ENCODE measurements around the gene ALK.

Gene ALK

DNA sequence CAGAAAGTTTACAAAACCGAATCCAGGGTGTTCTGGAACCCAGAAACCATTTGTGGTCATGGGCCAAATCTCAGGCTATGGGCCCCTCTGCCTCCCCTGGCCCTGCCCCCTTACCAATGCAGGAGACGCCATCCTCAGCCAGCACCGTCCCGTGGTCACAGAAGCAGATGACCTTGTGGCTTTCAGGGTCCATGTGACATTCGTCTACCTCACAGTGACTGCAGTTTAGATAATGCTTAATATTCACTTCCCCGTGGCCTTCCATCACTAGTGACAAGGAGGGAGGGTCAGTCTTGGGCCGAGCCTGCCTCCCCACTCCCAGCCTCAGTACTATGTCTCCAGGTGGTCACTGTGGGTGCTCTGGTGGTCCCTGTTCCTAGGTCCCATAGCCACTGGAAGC, 694.6 kb downstream of the ALK start:
- DNase-seq (ENCODE audit: low read depth, low spot score) = no peak

DNA sequence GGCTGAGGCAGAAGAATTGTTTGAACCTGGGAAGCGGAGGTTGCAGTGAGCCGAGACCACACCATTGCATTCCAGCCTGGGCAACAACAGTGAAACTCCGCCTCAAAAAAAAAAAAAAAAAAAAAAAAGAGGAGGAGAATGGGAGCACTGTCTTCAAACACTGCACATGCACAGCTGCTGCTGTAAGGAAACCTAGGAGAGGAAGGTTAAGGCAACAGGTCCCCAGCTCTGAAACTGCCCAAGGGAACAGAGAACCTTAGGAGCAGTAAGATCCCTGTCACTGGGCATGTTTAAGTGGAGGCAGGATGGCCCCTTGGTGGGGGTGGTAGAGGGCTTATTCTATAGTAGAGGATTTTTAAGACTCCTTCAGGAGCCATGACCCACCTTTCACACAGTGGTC, 695.0 kb downstream of the ALK start:
- DNase-seq (ENCODE audit: low read depth, low spot score) = no peak

DNA sequence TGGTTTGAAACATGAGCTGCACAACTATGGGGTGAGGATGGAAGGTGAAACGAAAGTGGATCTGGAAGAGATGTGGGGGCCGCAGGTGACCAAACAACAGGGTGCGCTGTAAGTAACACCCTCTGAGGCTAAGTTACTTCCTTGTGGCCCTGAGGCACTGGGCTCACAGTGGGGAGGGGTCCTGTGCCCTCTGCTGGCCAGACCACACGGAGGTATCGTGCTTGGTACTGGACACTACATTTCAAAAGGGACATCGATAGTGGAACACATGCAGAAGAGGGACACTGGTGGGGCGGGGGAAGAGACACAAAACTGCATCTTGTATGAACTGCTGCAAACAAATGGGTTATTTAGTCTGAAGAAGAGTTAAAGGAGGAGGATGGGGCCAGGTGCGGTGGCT, 695.6 kb downstream of the ALK start:
- DNase-seq (ENCODE audit: low read depth, low spot score) = no peak

DNA sequence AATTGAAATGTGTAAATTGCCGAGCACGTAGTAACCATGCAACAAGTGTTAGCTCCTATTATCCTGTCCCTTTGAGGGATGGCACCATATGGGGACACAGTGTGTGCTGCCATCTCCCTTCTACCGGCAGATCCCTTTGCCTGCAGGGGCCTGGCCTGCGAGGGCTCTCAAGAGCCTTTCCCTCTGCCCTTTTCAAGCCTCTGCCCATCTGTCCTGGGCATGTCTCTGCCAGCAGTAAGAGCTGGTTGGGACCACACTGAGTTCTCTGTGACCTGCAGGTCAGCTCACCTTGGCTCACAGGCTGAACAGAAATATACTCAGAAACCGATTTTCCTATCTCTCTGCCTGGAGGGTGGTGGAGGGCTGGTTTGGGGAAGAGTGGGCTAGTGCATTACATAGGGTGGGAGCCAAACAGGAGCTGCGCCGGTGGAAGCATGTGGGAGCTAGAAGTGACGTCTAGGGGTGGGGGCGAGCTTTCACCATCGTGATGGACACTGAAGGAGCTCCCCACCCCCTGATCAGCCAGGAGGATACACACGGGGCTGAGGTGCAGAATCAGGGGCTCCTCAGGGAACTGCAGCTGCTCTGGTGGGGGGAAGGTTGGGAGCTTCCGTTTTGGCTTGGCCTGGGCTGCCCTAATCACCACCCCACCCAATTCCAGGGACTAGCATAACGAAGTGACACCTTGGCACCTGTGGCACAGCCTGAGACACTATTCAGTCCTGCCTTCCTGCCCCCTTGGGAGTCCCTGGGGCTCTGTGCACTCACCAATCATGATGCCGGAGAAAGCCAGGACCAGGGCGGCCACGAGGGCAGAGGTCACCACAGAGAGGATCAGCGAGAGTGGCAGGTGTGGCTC, 696.5 kb downstream of the ALK start:
- DNase-seq (ENCODE audit: low read depth, low spot score) = no peak

DNA sequence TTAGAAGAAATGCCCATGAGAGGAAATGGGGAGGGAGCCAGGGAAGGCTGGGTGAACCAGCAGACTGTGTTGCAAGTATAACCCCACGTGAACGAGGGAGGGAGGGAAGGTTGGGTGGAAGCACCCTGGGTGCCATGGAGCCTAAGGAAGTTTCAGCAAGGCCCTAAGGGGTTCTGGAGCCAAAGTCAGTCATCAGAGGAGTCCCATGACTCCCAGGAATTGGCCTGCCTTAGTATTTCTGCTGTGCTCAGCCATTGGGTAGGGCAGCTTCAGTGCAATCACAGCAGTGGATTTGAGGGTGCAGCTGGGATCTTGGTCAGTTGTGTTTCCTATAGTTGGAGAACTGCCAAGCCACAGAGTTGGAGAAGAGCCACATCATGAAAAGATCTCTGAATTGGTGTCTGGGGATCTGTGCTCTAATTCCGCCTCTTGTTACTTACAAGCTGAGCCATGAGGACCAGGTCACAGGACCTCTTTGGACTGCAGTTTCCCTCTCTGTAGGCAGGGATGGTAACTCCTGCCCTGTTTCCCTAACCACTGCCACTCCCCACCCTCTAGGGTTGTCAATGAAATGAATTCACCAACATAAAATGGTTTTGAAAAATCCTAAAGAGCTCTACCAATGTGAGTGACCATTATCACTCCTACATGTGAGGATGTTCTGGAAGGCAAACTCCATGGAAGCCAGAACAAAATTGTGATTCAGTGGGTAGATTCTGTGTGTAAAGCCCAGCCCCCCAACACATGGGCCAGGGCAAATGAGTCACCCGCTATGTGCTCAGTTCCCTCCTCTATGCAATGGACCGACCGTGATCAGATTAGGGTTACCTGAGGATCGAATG, 697.3 kb downstream of the ALK start:
- DNase-seq (ENCODE audit: low read depth, low spot score) = no peak

DNA sequence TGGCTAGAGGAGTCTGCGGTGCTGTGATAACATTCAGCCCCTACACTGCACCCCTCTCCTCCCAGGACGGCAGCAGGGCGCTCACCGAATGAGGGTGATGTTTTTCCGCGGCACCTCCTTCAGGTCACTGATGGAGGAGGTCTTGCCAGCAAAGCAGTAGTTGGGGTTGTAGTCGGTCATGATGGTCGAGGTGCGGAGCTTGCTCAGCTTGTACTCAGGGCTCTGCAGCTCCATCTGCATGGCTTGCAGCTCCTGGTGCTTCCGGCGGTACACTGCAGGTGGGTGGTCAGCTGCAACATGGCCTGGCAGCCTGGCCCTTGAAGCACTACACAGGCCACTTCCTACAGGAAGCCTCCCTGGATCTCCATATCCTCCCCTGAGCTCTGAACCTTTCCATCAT, 698.1 kb downstream of the ALK start:
- DNase-seq (ENCODE audit: low read depth, low spot score) = no peak

DNA sequence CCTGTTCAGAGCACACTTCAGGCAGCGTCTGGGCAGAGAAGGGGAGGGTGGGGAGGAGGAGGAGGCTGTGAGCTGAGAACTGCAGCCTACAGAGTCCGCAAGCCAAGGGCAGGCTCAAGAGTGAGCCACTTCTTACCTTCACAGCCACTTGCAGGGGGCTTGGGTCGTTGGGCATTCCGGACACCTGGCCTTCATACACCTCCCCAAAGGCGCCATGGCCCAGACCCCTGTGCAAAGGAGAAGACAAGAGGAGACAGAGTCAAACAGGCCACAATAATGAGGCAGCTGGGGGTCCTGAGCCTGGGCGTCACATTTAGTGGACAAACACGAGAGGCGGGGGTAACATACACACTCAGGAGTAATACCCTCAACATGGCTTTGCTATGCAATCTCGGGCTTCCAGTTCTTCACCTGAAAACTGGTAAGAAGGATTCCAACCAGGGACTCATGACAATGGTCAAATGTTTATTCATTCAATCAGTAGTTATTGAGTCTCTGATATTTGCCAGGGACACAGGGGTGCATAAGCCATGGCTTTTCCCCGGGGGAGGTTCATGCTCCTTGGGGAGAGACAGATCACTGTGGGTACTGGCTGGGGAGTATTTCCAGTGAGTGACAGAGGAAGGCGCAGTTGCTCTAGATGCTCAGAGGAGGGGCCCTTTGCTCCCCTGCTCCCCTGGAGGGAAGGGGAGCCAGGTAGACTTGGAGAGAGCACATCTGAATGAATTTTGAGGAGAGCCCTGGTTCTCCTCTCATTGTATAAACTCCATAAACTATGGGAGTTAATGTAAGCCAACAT, 698.8 kb downstream of the ALK start:
- no peak for DNase-seq (ENCODE audit: low read depth, low spot score)

DNA sequence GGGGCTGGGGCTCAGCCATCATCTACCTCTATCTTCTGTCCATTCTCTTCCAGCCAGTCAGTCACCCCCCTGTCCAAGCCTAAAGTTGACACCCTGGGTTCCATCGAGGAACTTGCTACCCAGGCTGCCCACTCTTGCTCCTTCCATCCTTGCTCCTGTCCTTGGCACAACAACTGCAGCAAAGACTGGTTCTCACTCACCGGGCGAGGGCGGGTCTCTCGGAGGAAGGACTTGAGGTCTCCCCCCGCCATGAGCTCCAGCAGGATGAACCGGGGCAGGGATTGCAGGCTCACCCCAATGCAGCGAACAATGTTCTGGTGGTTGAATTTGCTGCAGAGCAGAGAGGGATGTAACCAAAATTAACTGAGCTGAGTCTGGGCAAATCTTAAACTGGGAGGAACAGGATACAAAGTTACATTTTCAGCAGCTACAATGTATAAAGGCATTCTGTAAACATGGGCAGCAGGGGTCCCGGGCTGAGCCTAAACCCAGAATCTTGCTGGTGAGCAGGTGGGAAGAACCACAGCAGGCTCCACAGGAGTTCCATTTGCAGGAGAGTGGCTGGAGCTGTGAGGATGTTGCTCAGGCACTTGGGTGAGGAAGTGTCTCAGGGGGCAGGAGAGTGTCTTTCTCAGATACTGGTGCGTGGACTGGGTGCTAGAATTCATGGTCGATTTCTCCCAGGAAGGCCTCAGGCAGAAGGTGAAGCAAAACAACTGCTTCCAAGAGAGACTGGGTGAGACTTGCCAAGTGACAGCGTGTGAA, 700.7 kb downstream of the ALK start:
- no peak for DNase-seq (ENCODE audit: low read depth, low spot score)

DNA sequence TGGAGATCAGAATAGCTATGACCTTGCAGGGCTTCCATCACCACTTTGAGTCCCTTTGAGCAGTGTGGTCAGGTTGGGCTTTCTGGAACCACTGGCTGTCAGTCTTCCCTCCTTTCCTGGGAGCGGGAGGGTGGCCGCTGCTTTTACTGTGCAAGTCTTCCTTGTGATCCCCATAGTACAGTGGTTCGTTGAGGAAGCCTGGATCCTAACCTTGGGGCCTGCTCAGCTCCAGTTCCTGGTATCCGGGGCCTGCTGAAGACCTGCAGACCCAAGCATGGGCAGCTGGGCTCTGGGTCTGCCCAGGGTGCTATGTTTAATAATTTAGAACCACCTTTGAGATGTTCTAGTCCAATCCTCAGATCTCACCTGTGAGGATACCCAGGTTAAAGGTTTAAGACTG, 702.0 kb downstream of the ALK start:
- no peak for DNase-seq (ENCODE audit: low read depth, low spot score)

DNA sequence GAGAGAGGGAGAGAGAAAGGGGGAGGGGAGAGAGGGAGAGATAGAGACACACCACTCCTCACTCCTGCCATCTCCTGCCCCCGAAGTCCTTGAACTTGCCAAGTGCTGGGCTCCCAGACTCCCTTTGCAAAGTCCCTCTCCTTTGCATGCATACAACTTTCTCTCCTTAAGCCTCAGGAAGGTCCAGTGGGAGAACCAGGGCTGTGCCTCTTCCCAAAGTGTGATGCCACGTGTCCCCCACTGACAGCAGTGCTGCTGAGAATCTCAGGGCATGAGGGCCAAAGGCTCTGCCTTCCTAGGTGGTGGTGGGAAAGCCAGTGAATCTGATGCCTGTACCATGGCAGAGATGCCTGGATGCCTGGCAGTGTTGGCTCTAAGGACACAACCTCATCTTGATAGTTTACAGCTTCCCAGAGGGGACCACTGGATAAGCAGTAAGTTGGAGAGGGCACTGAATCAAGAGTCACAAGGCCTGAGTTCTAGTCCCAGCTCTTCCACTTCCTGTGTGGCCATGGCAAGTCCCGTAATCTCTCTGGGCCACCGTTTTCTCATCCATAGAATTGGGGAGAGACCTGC, 702.7 kb downstream of the ALK start:
- DNase-seq (ENCODE audit: low read depth, low spot score) = no peak

DNA sequence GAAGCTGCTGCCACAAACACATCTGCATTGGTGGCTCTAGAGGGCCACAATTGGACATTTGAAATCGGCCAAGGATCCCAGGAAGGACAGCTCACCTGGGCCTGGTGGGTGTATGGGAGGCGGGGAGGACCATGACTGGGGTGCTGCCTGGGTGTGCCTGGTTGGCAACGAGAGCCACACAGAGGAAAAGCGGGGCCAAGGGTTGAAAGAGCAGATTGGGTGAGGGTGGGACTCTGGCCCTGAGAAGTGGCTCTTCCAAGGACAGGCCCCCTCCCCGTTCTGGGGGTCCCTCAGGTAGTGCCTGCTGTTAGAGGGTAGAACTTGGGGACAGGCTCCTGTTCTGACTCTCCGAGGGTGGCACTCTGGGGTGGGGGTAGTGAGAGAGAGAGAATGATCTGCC, 703.3 kb downstream of the ALK start:
- no peak for DNase-seq (ENCODE audit: low read depth, low spot score)

DNA sequence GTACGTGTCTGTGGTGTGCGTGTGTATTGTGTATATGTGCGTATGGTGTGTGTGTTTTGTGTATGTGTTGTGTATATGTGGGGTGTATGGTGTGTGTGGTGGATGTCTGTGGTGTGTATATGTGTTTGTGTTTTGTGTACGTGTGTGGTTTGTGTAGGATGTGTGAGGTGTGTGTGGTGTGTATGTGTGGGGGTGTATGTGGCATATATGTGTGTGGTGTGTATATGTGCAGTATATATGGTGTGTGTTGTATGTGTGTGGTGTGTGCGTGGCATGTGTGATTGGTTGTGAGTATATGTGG, 704.8 kb downstream of the ALK start:
- no peak for DNase-seq (ENCODE audit: low read depth, low spot score)

DNA sequence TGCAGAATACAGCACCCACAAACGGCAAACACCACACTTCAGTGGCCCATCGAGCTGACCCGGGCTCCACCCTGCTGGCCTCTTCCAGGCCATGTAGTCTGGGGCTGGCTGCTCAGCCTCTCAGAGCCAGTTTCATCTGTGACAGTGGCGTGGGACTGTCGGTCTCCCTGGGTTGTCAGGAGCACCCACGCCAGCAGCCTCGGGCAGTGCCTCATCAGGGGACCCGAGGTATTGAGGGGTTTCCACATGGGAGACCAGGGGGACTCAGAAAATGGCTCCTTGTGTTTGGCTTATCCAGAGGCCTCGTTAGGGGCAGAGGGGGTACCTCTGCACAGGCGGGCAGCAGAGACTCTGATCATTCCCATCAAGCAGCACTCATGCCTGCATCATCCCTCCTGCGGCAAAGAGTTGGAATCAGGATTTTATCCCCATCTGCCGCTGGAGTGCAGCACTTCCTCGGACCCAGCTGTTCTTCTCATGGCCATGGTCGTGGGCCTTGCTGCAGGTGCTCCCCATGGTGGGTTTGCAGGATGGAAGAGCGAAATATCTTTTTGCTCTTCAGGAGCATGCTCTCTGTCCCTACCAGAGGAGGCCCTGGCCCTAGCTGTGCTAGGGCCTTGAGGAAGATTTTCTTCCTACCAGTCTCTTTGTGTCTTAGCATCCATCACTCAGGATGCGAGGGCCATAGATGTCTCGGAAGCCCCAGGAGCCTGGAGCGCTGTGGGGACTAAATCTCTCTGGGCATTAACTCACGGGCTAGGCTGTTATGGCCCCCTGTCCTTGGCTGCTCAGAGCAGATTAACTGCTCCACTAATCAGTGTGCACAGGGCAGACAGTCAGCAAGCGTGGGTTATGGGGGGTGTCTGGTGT, 705.4 kb downstream of the ALK start:
- DNase-seq (ENCODE audit: low read depth, low spot score) = no peak

DNA sequence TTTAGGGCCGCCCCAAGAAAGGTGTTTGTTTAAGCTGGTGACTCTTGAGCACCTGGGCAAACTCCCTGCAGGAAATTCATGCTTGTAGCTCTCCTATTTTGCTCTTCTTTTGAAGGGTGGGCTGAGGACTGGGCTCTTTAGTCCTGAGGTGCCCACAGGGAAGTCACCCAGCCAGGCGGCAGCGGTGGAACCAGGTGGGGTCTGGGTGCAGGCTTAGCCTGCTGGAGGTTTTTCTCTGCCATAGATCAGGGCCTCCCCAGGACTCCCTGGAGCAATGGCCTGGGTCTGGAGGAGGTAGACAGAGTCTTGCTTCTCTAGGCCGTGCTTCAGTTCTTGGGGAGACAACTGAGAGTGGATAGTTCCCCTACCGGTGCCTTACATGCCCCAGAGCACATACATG, 706.3 kb downstream of the ALK start:
- no peak for DNase-seq (ENCODE audit: low read depth, low spot score)

DNA sequence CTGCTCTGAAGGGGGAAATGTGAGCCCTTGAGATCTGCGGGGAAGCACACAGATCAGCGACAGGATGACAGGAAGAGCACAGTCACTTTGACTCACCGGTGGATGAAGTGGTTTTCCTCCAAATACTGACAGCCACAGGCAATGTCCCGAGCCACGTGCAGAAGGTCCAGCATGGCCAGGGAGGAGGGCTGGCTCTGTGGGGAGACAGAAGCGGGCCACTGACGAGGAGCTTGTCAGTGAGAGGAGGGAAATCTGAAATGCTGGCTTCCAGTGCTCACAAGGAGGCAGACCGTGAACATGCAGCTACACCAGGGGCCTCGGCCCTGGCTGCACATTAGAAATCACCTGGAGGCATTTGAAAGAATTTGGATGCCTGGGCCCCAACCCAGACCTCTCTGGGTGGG, 707.5 kb downstream of the ALK start:
- DNase-seq (ENCODE audit: low read depth, low spot score) = no peak

DNA sequence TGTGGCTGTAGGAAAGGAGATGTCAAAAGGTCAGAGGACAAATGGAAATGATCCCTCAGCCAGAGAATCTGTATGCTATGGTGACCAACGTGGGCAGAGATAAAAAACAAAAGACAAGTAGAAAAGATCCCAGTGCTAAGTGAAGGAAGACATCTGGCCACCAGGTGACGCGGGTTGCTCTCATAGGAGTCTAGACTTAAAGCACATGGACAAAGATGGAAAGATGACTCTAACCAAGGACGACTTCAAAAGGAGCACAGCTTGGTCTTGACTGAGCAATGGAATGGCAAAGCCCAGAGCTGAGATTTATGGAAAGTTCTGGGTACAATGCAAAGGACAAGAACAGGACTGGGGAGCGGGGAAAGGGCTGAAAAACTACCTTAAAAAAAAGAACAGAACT, 709.4 kb downstream of the ALK start:
- no peak for DNase-seq (ENCODE audit: low read depth, low spot score)

DNA sequence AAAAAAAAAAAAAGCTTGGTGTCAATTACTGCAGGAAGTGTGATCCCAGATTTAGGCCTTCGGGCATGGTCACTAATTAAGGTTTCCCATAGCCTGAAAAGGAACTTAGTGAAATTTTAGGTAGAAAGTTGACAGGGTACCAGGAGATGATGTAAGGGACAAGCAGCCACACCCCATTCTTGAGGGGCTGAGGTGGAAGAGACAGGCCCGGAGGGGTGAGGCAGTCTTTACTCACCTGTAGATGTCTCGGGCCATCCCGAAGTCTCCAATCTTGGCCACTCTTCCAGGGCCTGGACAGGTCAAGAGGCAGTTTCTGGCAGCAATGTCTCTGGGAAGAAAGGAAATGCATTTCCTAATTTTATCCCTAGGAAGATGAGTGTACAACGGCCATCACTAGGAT, 711.8 kb downstream of the ALK start:
- DNase-seq (ENCODE audit: low read depth, low spot score) = no peak

DNA sequence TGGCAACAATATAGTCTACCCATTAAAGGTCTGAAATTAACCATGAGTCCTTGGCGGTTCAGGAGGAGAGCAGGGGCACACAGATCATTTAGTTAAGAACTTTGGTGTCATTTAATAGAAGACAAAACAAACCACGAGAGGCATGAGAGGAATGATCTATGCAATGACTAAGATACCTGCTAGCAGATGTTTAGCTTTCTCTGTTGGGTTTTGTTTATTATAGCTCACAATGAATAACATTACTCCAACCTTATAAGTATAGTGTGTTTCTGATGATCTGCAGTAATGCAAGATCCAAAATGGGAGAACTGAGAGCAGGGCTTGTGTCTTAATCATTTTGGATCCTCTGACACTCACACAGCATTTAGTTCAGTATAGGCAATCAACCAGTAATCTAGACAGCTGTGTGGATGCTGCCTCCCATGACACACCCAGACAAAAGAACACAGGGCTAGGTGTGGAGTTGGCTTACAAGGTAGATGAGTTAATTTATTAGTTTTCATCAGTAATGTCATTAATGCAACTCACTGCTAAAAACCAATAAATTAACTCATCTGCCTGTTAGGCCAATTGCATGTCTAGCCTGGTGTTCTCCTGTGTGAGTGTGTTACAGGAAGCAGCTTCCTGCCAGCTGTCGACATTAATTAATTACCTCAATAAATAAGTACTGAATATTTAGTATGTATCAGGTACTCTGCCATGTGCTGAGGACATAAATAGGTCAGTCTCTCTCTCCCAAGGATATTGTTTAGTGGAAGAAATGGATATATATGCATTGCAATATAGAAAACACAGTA, 713.8 kb downstream of the ALK start:
- no peak for DNase-seq (ENCODE audit: low read depth, low spot score)

DNA sequence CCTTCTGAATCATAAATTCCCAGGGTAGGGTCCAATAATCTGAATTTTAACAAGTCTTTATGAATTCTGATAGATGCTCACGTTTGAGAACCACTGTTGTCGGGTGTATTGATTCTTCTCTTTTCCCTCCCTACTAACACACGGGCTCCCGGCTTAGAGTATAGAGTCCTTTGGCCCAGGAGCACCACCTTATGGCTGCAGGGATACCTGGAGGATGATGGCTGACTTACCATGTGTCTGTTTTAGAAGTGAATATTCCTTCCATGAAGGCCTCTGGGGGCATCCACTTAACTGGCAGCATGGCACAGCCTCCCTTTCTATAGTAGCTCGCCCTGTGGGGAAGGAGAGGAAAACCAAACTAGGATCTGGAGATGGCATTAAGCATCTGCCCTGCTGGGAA, 714.4 kb downstream of the ALK start:
- no peak for DNase-seq (ENCODE audit: low read depth, low spot score)

Data from activated naive CD8-positive, alpha-beta T cell treated with anti-CD3 and anti-CD28 coated beads, Interleukin-2, amount 50 U/mL, for 16 hours (primary cell).